OCI-LY3 (cell line): ENCODE results near the gene ZSWIM6.

Experiments used
- H2AFZ ChIP-seq: fragments of 200-600, 300-600 bp; shearing (Covaris generic); 2 replicates; pipeline ENCODE4 v1.6.0; 2014; ENCODE audit warnings: antibody characterized with exemption, low read depth, low read length
- H3K27ac ChIP-seq: fragments of 200-600, 300-600 bp; sonication (generic); 2 replicates; pipeline ENCODE4 v1.5.1; 2014; ENCODE audit warnings: mild to moderate bottlenecking, low read length, moderate library complexity, mixed read lengths
- H3K27me3 ChIP-seq: fragments of 200-600, 300-600 bp; sonication (generic); 2 replicates; pipeline ENCODE4 v1.6.1; 2014; ENCODE audit warnings: low read depth, low read length, mixed read lengths
- H3K36me3 ChIP-seq: fragments of 200-600, 300-600 bp; sonication (generic); replicated peaks from 2 replicates; pipeline ENCODE3; 2014; ENCODE audit warnings: low read depth, low read length, mixed read lengths
- H3K4me1 ChIP-seq: fragments of 300-600, 200-600 bp; sonication (generic); 2 replicates; pipeline ENCODE4 v1.6.1; 2014; ENCODE audit warnings: low read length, mixed read lengths
- H3K4me2 ChIP-seq: fragments of 200-600, 300-600 bp; sonication (generic); 2 replicates; pipeline ENCODE4 v1.6.1; 2014; ENCODE audit warnings: low read length, mixed read lengths
- H3K4me3 ChIP-seq: fragments of 300-600, 200-600 bp; sonication (generic); 2 replicates; pipeline ENCODE4 v1.5.1; 2014; ENCODE audit warnings: antibody characterized with exemption, mild to moderate bottlenecking, low read length, moderate library complexity
- H3K79me2 ChIP-seq: fragments of 300-600, 200-600 bp; shearing (Covaris generic); 2 replicates; pipeline ENCODE4 v1.6.1; 2014; ENCODE audit warnings: mild to moderate bottlenecking, low read length, mixed read lengths
- H3K9ac ChIP-seq: fragments of 300-600, 200-600 bp; shearing (Covaris generic); 2 replicates; pipeline ENCODE4 v1.6.0; 2014; ENCODE audit warnings: mild to moderate bottlenecking, low read length, moderate library complexity
- H3K9me3 ChIP-seq: fragments of 200-600, 300-600 bp; shearing (Covaris generic); 2 replicates; pipeline ENCODE4 v1.6.1; 2014; ENCODE audit warnings: low read length, mixed read lengths; ENCODE audit not compliant: insufficient read depth
- H4K20me1 ChIP-seq: fragments of 200-600, 300-600 bp; sonication (generic); 2 replicates; pipeline ENCODE4 v1.6.1; 2016; ENCODE audit warnings: low read length, mixed read lengths; ENCODE audit not compliant: insufficient read depth
- CTCF ChIP-seq: fragments of 200-600, 300-600 bp; sonication (generic); IDR thresholded peaks from 2 replicates; pipeline ENCODE4 v1.5.1; 2014; ENCODE audit warnings: antibody characterized with exemption, low read length, low read depth
- EZH2phosphoT487 ChIP-seq: fragments of 200-600 bp; shearing (Covaris generic); IDR thresholded peaks from 2 replicates; pipeline ENCODE4 v1.6.1; 2018; ENCODE audit warnings: antibody characterized with exemption, mixed run types, low read depth

ZSWIM6 gene

GRCh38 chr5:61366497-61367240 is 34.6 kb downstream of the ZSWIM6 start:
- H3K36me3 ChIP-seq = no peaks in the 10 kb centered on the region
- H3K9me3 ChIP-seq = no peaks in the 10 kb centered on the region
- H3K79me2 ChIP-seq = no peaks in the 10 kb centered on the region
- H3K27ac ChIP-seq = no peak overlapping the region
- H3K4me2 ChIP-seq = no peak overlapping the region
- no peak overlapping the region for H3K9ac ChIP-seq
- no peaks in the 10 kb centered on the region for H3K27me3 ChIP-seq
- no peak for TF ChIP-seq CTCF
- TF ChIP-seq EZH2phosphoT487 = no peak
- no peaks in the 10 kb centered on the region for H4K20me1 ChIP-seq
- no peaks in the 10 kb centered on the region for H3K4me1 ChIP-seq
- no peak overlapping the region for H2AFZ ChIP-seq
- H3K4me3 ChIP-seq = no peak overlapping the region

DNA sequence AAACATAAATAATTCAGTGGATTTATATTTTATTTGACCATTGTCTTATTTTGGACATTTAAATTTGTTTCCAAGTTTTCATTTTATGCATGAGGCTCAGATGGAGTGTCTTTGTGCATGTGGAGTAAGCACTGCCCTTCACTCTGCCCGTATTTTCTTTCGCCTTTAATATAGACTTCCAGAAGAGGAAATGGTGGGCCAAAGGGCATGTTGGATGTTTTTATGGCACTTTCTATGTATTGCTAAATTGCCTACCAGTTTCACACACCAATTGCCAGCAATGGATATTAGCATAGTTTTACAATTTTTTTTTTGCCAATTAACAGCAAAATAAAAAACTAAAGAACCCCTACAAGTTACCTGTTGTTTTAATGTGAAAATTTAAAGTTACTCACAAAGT is 38.4 kb downstream of the ZSWIM6 start:
- TF ChIP-seq CTCF (no peak), EZH2phosphoT487 (no peak)
- Histone ChIP-seq H2AFZ (no peak overlapping the region), H3K4me1 (no peaks in the 10 kb centered on the region), H3K9me3 (no peaks in the 10 kb centered on the region), H3K27me3 (no peaks in the 10 kb centered on the region), H3K36me3 (no peaks in the 10 kb centered on the region), H3K9ac (no peak overlapping the region), H3K79me2 (no peaks in the 10 kb centered on the region), H3K27ac (no peak overlapping the region), H4K20me1 (no peaks in the 10 kb centered on the region), H3K4me2 (no peak overlapping the region), H3K4me3 (no peak overlapping the region)

GRCh38 chr5:61371474-61371873 is 39.4 kb downstream of the ZSWIM6 start:
- Histone ChIP-seq H3K27me3 (no peaks in the 10 kb centered on the region), H3K4me3 (no peak overlapping the region), H3K79me2 (no peaks in the 10 kb centered on the region), H3K9ac (no peak overlapping the region), H2AFZ (no peak overlapping the region), H3K27ac (no peak overlapping the region), H3K4me1 (no peaks in the 10 kb centered on the region), H3K9me3 (no peaks in the 10 kb centered on the region), H3K36me3 (no peaks in the 10 kb centered on the region), H4K20me1 (no peaks in the 10 kb centered on the region), H3K4me2 (no peak overlapping the region)
- TF ChIP-seq CTCF (no peak), EZH2phosphoT487 (no peak)

- H3K27me3 ChIP-seq = no peaks in the 10 kb centered on the region
- no peak overlapping the region for H3K9ac ChIP-seq
- no peak for TF ChIP-seq EZH2phosphoT487
- TF ChIP-seq CTCF = no peak
- peaks cover 5% of the 10 kb centered on the region; the same call in 1 of the 2 replicates for H4K20me1 ChIP-seq
- no peak overlapping the region for H3K4me3 ChIP-seq
- H3K4me2 ChIP-seq = no peak overlapping the region
- peaks cover 7% of the 10 kb centered on the region for H3K4me1 ChIP-seq
- no peak overlapping the region for H3K27ac ChIP-seq
- no peak overlapping the region for H2AFZ ChIP-seq
- H3K79me2 ChIP-seq = no peaks in the 10 kb centered on the region
- H3K9me3 ChIP-seq = no peaks in the 10 kb centered on the region
- no peaks in the 10 kb centered on the region for H3K36me3 ChIP-seq
Observed at GRCh38 chr5:61379677-61380076, 47.6 kb downstream of the ZSWIM6 start.
